LNCaP clone FGC (cell line): ENCODE results near the gene GDPGP1.

ENCODE experiments used
- DNase-seq: peaks from one replicate; pipeline ENCODE4 v3.0.0-alpha.2; 2011; ENCODE audit warnings: low read depth
- H3K4me3 ChIP-seq: 2 replicates; pipeline ENCODE4 v1.5.1; 2011; ENCODE audit warnings: mild to moderate bottlenecking, low read depth, low read length, control low read depth
- CTCF ChIP-seq: IDR thresholded peaks from 2 replicates; pipeline ENCODE4 v1.5.1; 2012; ENCODE audit warnings: mild to moderate bottlenecking; ENCODE audit not compliant: control insufficient read depth, insufficient read depth; ENCODE audit errors: extremely low read depth

Gene GDPGP1

DNA sequence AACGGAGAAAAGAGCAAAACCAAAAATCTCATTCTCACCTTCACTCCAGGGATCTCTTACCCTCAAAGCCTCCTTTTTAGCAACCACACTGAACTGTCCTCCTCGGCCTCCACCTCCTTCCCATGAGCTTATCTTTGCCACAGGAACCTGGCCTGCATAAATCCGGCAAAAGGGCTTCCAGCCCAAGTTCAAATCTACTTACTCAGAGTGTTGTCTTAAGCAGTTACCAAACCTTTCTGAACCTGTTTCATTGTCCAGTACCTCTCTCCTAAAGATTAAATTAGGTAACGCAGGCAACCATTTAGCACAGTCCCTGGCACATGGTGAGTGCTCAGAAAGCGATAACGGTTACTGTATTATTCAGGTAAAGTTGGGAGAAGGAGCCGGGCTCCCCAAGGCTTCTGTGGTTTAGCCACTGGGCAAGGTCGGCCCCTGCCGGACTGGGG is 1.0 kb upstream of the GDPGP1 start:
- TF ChIP-seq CTCF, result peak; percentile 62; the same call in 1 of the 2 replicates
- peak overlapping the region; percentile 94 for H3K4me3 ChIP-seq
- DNase-seq, result no peak

DNA sequence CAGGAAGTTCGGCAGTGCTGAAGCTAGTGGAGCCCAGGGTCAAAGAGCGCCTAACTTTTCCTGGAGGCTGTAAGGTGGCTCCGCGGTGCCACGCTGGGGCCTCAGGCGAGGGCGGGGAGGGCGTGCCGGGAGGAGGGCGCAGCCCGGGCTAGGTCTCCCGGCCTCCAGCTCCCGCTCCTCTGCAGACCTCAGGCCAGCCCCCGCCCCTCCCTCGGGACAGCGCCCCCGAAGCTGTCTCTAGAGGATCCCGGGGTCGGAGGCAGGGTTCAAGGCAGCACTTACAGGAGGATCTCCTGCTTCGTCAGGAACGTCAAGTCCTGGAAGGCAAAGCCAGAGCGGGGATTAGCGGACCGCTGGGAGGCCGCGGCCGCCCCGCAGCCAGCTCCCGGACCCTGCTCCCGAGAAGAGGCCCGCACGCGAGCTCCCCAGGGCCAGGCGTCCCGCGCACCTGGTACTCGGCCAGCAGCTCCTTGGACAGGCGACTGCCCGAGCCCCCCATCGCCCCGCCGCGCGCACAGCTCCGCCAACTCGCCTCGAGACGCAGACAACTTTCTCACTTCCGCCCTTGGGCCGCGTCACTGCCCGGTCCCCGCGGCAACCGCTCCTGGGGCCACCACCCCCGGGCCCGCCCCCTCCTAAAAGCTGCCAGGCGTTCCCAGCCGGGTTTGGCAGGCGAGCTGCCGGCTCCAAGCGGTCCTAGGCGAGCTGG is 468 bp upstream of the GDPGP1 start, which contains the start of gene CIB1:
Gene CIB1, minus strand, starts transcription at position 555 of the 709 bp plus-strand sequence. Its CDS starts 56 bp downstream, at position 499.
- TF ChIP-seq CTCF, result no peak; the same call in 1 of the 2 replicates
- DNase-seq, result peak; percentile 90
- peak within 1 kb of the TSS; percentile 94 for H3K4me3 ChIP-seq

DNA sequence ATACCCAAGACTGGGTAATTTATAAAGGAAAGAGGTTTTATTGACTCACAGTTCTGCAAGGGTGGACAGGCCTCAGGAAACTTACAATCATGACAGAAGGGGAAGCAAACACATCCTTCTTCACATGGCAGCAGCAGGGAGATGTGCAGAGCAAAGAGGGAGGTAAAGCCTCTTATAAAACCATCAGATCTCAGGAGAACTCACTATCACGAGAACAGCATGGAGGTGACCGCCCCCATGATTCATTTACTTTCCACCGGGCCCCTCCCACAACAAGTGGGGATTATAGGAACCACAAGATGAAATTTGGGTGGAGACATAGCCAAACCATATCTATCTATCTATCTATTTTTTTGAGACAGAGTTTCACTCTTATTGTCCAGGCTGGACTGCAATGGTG is 5.4 kb downstream of the GDPGP1 start:
- H3K4me3 ChIP-seq, result no peak overlapping the region
- DNase-seq, result no peak
- no peak for TF ChIP-seq CTCF

DNA sequence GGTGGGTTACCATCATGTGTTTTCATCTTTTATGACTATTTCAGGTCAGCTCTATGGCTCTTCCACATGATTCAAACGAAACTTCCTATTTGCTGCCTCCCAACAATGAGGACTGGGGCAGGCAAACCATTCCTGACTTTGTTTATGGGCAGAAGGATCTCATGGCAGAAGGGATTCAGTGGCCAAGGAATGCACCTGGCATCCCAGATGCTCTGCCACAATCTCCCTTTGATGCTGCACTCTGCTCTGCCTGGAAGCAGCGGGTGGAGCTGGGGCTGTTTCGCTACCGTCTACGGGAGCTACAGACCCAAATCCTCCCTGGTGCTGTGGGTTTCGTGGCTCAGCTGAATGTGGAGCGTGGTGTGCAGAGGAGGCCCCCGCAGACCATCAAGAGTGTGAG is 6.8 kb downstream of the GDPGP1 start:
- H3K4me3 ChIP-seq, result no peak overlapping the region
- TF ChIP-seq CTCF, result no peak
- no peak for DNase-seq

- no peak for DNase-seq
- TF ChIP-seq CTCF, result no peak
- no peak overlapping the region for H3K4me3 ChIP-seq
These were observed 7.6 kb downstream of the GDPGP1 start for GRCh38 chr15:90241343-90242192.

GRCh38 chr15:90243943-90244639 is 10.1 kb downstream of the GDPGP1 start:
- H3K4me3 ChIP-seq, result no peak overlapping the region
- TF ChIP-seq CTCF, result no peak
- no peak for DNase-seq
